Right forelimb (tissue), 1 donor: ENCODE data around the gene PCGF6.
"Not testable (repeated sequence)": the region's sequence is repeated elsewhere in the genome, so short reads cannot be mapped to it uniquely, and the experiment has no call there.

Experiments
- DNase-seq: peaks from one replicate; pipeline ENCODE4 v3.0.0-alpha.2; 2018

The PCGF6 gene, protein sequence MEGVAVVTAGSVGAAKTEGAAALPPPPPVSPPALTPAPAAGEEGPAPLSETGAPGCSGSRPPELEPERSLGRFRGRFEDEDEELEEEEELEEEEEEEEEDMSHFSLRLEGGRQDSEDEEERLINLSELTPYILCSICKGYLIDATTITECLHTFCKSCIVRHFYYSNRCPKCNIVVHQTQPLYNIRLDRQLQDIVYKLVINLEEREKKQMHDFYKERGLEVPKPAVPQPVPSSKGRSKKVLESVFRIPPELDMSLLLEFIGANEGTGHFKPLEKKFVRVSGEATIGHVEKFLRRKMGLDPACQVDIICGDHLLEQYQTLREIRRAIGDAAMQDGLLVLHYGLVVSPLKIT

DNA sequence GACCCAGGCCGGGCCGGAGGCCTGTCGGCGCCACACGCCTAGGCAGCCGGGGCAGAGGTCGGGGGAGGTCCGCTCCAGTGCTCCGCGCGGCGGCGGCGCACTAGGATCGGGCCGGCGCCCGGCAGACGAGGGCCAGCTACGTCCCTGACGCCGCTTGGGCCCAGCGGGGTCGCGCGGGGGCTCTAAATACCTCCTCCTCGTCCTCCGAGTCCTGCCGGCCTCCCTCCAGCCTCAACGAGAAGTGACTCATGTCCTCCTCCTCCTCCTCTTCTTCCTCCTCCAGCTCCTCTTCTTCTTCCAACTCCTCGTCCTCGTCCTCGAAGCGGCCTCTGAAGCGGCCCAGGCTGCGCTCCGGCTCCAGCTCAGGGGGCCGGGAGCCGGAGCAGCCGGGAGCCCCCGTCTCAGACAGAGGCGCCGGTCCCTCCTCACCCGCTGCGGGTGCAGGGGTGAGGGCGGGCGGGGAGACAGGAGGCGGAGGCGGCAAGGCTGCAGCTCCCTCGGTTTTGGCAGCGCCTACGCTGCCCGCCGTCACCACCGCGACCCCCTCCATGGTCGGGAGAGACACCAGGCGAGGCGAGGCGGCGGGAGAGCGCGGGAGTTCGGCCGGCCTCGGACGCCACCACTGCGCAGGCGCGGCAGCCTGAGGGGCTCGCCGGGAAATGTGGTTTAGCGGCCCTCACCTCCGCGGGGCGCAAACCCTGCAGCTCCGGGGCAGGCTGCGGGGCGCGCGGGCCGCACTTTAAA, at the start of gene PCGF6:
PCGF6 (minus strand) TSS at position 624 of the 744 bp plus-strand sequence; CDS start at position 550, 74 bp downstream.
- peak; percentile 90 for DNase-seq

DNA sequence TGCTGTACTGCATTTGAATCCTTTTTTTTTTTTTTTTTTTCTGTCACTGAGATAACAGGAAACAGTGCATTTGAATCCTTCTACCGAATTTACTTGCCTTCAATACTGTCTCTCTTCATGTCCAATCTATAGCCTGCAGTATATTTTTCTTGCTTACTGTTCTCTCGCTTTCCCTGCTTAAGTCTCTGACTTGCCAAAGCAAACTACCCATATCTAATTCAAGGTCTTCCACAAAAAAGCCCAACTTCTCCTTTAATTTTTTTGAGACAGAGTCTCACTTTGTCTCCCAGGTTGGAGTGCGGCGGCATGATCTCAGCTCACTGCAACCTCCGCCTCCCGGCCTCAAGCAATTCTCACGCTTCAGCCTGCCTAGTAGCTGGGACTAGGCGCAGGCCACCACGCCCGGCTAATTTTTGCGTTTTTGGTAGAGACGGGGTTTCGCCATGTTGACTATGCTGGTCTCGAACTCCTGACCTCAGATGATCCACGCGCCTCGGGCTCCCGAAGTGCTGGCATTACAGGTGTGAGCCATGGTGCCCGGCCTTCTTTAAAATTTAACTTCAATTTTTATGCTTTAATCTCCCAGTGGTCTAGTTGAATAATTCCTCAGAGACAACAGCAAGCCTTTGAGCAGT, 46.4 kb upstream of the PCGF6 start:
- DNase-seq = no peak

DNA sequence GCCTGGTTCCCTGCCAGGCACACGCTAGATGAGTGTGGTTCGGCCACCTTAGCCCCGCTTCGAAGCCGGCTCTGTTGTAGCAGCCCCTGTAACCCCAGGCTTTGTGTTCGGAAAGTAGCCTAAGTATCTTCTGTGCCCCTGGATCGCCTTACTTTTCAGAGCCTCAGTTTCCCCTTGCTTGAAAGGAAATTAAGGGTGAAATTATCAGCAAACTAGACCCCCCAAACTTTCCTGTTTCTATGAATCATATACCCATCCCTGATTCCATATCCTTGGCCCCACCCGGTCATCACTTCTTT, 45.8 kb upstream of the PCGF6 start:
- DNase-seq = no peak

DNA sequence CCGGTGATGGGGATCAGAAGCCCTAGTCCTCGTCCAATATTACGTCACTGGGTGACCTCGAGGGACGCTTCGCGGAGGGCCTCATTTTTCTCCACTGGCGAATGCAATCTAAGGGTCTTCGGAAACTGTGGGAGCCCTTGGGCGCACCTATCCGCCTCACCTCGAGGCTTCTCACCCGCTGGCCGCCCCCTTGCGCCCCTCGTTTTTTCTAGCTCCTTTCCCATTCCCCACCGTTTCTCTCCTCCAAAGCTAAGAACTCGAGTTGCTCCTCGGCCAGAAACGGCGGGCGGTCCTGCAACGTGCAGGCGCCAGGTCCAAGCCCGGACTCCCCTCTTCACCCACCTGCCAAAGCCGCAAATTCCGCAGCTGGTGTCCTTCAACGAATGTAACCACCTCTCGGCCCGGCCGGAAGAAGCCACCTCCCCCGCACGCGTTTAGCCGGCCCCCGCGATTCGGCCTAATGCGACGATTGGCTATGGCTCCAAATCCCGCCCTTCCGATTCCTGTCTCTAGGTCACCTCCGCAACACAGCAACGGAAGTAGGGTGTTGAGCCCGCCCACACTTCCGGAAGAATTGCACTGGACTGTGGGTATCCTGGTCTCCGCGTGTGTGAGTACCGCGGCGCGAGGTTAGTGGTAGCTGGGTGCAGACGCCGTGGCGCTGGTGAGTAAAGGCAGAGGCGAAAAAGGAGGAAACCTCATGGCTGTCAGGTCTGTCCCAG, 45.3 kb upstream of the PCGF6 start, which contains the start of the genes ATP5MK and PDCD11:
ATP5MK (minus strand) TSS at position 409 of the 722 bp plus-strand sequence. CDS start 4,018 bp downstream, outside the sequence.
PDCD11 (plus strand) TSS at position 560 of the 722 bp plus-strand sequence. CDS start 1,801 bp downstream, outside the sequence.
- peak; percentile 96 for DNase-seq

DNA sequence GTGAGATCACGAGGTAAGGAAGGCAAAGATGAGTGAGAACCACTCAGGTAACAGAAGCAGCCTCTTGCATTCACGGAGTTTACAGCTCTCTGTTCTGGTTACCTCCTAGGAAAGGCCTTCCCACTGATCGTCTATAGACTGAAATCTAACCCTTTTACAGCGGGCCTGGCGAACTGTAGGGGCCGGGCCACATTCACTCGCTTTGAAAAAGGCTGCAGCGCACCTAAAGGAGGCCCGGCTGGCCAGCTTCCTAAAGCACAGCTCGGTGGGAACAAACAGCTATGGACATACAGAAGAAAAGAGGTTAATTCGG, 44.8 kb upstream of the PCGF6 start:
- no peak for DNase-seq

GRCh38 chr10:103394180-103394579, 43.2 kb upstream of the PCGF6 start:
- DNase-seq = no peak

GRCh38 chr10:103382769-103383168, 31.8 kb upstream of the PCGF6 start:
- no peak for DNase-seq

GRCh38 chr10:103374263-103374662, 23.3 kb upstream of the PCGF6 start:
- no peak for DNase-seq

DNA sequence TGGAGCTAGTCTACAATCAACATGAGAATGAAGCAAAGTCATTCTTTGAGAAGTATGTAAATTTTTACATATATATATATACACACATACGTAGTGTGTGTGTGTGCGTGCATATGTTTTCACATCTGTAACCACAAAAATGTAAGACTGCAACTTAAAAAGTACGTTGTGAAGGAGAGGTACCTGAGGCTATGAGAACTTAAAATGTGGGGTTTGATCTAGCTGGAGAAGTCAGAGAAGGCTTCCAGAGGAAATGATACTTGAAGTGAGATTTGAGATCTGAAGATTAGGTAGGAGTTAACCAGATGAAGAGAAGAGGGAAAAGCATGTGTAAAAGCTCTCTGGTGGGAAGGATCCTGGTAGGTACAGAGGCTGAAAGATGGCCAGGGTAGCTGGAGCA, 22.6 kb upstream of the PCGF6 start:
- no peak for DNase-seq

DNA sequence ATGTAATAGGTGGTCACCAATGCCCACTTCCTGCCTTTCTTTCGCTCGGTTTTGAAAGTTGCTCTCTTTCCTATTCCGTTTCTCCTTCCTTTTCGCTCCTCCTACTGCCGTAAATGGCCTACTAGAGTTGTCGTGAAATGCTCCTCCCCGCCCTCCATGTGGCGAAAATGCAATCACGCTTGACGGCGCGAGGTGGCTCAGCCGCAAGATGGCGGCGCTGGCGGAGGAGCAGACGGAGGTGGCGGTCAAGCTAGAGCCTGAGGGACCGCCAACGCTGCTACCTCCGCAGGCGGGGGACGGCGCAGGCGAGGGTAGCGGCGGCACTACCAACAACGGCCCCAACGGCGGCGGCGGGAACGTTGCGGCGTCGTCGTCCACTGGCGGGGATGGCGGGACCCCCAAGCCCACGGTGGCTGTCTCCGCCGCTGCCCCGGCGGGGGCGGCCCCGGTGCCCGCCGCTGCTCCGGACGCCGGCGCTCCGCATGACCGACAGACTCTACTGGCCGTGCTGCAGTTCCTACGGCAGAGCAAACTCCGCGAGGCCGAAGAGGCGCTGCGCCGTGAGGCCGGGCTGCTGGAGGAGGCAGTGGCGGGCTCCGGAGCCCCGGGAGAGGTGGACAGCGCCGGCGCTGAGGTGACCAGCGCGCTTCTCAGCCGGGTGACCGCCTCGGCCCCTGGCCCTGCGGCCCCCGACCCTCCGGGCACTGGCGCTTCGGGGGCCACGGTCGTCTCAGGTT, 17.0 kb upstream of the PCGF6 start, which contains the start of gene TAF5:
TAF5 (plus strand) TSS at position 195 of the 737 bp plus-strand sequence; CDS start at position 209, 14 bp downstream.
- DNase-seq = peak; percentile 92

GRCh38 chr10:103367379-103367781, 16.4 kb upstream of the PCGF6 start:
- no peak for DNase-seq

- DNase-seq = not testable (repeated sequence)
These were observed 9.9 kb upstream of the PCGF6 start for GRCh38 chr10:103360791-103361190.

DNA sequence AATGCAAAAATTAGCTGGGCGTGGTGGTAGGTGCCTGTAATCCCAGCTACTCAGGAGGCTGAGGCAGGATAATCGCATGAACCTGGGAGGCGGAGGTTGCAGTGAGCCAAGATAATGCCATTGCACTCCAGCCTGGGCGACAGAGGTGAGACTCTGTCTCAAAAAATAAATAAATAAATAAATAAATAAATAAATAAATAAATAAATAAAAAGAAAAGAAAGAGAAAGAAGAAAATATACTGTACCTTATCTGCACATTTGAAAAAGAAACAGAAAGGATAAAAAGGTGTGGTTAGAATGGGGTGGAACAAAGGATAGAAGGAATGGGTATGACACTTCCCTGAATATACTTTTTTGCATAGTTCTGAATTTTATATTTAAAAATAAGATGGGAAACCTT, 8.6 kb upstream of the PCGF6 start:
- DNase-seq = not testable (repeated sequence)

- no peak for DNase-seq
These were observed 5.1 kb upstream of the PCGF6 start for GRCh38 chr10:103355906-103356599.

- not testable (repeated sequence) for DNase-seq
These were observed 3.6 kb upstream of the PCGF6 start for GRCh38 chr10:103354567-103354966.

- DNase-seq = no peak
These were observed 2.3 kb upstream of the PCGF6 start for GRCh38 chr10:103353281-103353680.

DNA sequence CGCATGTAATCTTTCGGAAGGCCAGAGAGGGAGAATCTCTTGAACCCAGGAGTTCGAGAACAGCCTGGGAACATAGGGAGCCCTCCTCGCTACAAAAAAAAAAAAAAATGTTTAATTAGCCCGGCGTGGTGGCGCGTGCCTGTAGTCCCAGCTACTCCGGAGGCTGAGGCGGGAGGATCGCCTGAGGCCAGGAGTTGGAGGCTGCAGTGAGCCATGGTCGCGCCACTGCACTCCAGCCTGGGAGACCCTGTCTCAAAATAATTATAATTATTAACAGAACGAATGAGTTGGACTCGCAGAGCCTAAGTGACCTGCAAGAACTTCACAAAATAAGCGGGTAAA, 794 bp downstream of the PCGF6 start:
- no peak for DNase-seq

GRCh38 chr10:103336370-103336769, 14.6 kb downstream of the PCGF6 start:
- no peak for DNase-seq

DNA sequence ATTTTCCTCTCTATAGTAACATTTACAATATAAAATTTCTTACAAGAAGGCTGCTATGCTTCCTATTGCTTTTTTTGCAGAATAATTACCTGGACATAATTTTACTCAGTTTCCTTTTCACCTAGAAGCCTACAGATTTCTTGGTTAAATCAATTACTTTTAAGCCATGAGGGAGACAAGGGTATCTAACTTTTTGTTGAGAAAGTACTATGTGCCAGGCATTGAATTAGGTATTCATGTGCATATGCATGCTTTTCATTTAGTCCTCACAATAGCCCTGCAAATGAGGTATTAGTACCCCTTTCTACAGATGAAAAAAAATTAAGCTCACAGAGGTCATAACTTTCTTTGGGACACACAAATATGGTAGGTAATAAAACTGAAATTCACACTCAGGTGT, 16.4 kb downstream of the PCGF6 start:
- DNase-seq = no peak

GRCh38 chr10:103333934-103334520, 16.9 kb downstream of the PCGF6 start:
- DNase-seq = no peak

DNA sequence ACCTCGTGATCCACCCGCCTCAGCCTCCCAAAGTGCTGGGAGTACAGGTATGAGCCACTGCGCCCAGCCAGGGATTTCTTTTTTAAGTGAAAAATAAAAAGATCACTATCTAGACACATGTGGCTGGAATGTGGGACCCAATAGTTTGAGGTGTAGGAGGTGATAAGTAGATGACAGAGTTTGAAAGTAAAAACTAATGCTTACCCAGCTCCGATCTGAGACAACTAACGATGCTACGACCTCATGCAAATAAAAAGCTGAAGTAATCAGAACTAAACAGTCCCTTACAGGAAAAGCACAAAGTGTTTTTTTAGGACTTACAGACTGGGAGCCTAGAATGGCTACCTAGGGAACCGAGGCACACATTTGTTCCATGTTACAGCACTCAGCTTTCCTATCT, 23.0 kb downstream of the PCGF6 start:
- DNase-seq = no peak
